ENCODE data around the gene SRCIN1.
"Not testable (repeated sequence)": the region's sequence is repeated elsewhere in the genome, so short reads cannot be mapped to it uniquely, and the experiment has no call there.

The SRCIN1 gene

GRCh38 chr17:38605841-38606645 is at the start of gene SRCIN1:
Gene SRCIN1, minus strand, starts transcription at chr17:38605952. Its CDS starts 247 bp downstream, at chr17:38605705.
- peak; percentile 26 for DNase-seq

DNA sequence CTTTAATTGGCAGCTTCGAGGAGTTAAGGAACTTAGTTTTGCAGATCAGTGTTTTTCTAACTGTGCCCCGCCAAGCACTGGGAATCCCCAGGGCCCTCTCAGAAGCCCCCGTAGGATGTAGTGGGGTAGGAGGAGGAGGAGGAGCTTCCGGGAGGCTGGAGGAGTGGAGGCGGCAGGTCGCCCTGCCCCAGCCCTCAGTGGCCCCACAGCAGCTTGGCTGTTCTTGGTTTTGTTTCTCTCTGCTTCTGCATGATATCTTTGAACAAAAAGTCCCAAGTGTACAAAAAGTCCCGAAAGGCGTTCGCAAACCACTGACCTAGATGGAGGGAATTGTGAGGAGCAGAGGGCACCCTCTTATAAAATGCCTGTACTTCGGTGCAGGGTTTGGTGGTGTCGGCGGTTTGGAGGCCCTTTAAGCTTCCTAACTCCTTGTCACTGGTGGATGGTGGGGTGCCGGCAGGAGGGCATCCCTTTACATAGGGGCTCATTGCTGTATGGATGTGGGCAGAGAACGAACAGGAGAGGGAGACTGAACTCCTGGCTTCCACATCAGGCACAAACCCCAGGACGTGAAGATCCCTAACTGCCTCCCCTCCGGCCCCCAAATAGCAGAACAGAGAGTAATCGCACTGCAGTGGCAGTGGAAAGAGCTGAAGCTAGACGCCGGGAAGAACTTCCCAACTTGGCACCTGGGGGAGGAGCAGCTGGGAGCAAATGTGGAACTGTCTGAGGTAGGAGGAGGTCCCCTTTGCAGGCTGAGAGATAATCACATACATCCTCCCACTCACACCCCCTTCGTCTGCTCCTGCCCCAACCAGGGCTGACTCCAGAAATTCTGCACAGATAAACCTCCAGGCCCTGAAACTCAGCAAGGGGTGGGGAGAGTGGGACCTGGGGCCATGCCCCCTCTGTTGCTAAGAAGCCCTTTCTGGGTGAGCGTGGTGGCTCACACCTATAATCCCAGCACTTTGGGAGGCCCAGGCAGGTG is 49.0 kb upstream of the SRCIN1 start:
- DNase-seq, result no peak

- DNase-seq, result no peak
These were observed 47.9 kb upstream of the SRCIN1 start for GRCh38 chr17:38653679-38654078.

GRCh38 chr17:38653230-38653629 is 47.5 kb upstream of the SRCIN1 start:
- no peak for DNase-seq

- DNase-seq, result not testable (repeated sequence)
These were observed 45.0 kb upstream of the SRCIN1 start for GRCh38 chr17:38650653-38651173.

GRCh38 chr17:38637951-38638350 is 32.2 kb upstream of the SRCIN1 start:
- no peak for DNase-seq

DNA sequence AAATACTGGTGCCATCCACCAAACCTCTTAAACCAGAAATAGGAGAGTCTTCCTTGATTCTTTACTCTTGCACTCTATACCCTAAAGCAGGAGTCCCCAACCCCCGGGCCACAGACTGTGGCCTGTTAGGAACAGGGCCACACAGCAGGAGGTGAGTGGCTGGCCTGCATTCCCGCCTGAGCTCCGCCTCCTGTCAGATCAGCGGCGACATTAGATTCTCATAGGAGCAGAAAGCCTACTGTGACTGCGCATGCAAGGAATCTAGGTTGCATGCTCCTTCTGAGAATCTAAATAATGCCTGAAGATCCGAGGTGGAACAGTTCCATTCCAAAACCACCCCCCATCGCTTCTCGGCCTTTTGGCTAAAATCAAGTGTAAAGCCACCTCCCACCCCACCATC is 30.3 kb upstream of the SRCIN1 start:
- no peak for DNase-seq

GRCh38 chr17:38632334-38632733 is 26.6 kb upstream of the SRCIN1 start:
- no peak for DNase-seq

DNA sequence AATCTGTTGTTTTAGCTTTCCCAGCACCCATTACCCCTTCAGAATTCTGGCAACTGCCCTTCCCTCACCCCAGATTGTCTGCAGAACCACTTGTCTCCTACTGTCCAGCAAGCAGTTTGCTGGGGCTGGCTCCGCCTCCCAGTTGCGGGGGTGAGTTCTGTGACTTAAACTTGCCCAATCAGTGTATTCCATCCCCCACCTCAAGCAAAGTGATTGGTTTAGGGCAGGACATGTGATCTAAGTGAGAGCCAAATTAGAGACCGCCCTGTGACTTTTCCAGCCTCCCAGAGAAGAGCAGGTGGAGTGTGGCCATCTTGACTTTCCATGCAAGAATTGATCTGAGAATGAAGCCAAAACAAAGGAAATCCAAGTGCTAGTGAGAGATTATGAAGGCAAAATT is 22.7 kb upstream of the SRCIN1 start:
- DNase-seq, result peak; percentile 9

DNA sequence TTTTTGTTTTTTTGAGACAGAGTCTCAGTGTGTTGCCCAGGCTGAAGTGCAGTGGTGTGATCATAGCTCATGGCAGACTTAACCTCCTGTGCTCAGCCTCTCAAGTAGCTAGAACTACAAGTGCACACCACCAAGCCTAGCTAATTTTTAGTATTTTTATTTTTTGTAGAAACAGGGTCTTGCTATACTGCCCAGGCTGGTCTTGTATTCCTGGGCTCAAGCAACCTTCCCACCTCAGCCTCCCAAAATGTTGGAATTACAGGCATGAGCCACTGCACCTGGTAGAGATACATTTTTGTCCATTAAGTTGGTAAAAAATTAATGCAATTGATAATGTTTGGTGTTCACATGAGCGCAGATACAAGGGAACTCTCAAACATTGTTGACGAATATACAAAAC is 22.2 kb upstream of the SRCIN1 start:
- no peak for DNase-seq

GRCh38 chr17:38626606-38627226 is 21.0 kb upstream of the SRCIN1 start:
- DNase-seq, result not testable (repeated sequence)

DNA sequence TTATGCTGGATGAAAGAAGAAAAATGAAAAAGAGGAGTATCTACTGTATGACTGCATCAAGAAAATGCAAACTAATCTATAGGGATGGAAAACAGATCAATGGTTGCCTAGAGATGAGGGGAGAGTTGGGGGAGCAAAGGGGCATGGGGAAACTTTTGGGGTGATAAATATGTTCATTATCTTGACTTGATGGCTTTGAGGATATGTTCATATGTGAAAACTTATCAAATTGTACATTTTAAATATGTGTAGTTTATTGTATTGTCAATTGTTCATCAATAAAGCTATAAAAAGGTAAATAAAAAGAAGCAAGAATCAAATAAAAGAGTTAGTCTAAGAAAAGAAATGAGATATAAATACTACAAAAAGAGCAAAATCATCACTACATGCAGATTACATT is 19.7 kb upstream of the SRCIN1 start:
- DNase-seq, result no peak

- not testable (repeated sequence) for DNase-seq
These were observed 19.1 kb upstream of the SRCIN1 start for GRCh38 chr17:38624782-38625355.

- no peak for DNase-seq
These were observed 15.8 kb upstream of the SRCIN1 start for GRCh38 chr17:38621538-38621937.

DNA sequence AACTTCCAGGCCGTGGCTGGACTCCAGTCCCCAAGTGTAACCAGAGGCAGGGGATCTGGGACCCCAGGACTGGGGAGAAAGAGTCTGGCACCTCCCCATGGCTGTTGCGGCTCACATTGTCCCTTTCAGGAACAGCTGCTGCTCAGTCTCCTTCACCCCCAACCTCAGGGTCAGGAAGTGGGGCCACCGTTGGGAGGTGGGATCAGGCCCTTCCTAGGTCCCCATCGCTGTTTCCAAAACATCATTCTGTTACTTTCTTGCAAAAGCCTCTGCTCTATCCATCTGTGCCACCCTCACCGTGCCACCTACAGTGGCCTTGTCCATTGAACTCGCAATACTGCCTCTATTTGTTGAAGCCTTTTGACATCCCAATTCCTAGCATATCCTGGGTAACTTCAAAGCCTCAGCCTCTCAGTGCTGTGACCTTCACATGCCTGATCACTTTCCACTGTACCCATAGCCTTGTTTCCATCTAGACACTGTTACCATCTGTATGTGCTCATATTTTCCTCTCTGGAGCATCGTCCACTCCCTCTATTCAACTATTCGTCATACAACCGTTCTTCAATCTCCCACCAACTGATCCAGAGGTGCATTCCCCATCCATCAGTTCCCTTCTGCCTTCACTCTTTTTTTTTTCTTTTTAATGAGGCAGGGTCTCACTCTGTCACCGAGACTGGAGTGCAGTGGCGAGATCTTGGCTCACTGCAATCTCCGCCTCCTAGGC is 15.0 kb upstream of the SRCIN1 start:
- no peak for DNase-seq

DNA sequence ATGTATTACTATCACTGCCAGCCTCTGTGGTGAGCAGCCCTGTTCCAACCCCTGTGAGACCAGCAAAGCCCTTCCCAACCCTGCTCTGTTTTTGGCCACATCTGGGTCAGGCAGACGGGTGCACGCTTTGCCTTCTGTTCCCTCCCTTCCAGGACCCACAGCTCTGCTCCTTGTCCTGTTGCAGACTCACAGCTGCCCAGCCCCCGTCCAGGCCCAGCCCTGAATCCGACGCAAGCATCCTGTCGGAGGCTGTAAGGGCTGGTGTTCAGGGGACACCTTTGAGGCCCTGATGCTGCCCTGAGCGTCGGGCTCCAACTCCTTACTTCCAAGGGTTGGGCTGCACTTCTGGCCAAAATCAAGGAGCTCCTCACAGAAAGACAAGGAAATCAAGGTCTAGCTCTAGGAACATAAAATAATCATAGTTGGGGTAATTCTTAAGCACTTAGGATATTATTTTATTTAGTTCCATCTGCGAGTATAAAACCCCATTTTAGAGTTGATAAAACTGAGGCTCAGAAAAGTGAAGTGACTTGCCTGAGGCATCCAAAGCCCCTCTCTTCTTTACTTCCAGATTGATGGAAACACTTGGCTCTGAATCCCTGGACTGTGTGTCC is 14.3 kb upstream of the SRCIN1 start:
- no peak for DNase-seq

DNA sequence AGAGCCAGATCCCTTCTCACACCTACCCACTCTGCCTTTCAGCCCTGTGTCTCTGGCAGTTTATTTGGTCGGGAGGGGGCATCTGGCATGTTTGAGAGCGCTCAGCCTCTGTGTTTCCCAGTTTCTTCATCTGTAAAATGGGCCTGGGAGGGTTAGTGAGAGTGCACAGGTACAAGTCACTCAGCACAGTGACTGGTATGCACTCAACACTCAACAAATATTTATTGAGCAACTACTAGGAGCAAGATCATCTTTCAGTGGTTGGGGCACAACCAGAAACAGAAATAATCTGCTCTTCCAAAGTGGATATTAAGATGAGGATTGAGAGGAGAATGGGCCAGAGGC is 13.7 kb upstream of the SRCIN1 start:
- no peak for DNase-seq

DNA sequence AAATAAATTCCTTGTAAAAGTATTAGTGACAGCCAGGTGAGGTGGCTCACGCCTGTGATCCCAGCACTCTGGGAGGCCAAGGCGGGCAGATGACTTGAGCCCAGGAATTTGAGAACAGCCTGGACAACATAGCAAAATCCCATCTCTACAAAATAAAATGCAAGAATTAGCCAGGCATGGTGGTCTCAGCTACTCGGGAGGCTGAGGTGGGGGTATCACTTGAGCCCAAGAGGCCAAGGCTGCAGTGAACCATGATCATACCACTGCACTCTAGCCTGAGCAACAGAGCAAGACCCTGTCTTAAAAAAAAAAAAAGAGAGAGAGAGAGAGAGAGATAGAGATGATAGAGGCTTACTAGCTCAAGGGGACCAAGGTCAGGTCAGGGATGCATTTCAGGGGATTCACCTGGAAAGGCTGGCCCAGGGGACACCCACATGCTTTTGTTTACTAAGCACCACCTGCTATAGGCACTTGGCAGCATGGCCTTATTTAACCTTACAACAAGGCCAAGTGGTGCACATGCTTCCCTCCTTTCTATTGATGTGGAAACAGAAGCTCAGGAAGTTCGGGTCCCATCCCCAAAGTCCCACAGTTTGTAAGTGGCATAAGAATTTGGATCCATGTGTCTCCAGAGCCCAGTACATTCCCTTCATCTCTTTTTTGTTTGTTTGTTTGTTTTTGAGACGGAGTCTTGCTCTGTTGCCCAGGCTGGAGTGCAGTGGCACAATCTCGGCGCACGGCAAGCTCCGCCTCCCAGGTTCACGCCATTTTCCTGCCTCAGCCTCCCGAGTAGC is 12.4 kb upstream of the SRCIN1 start:
- DNase-seq, result no peak

DNA sequence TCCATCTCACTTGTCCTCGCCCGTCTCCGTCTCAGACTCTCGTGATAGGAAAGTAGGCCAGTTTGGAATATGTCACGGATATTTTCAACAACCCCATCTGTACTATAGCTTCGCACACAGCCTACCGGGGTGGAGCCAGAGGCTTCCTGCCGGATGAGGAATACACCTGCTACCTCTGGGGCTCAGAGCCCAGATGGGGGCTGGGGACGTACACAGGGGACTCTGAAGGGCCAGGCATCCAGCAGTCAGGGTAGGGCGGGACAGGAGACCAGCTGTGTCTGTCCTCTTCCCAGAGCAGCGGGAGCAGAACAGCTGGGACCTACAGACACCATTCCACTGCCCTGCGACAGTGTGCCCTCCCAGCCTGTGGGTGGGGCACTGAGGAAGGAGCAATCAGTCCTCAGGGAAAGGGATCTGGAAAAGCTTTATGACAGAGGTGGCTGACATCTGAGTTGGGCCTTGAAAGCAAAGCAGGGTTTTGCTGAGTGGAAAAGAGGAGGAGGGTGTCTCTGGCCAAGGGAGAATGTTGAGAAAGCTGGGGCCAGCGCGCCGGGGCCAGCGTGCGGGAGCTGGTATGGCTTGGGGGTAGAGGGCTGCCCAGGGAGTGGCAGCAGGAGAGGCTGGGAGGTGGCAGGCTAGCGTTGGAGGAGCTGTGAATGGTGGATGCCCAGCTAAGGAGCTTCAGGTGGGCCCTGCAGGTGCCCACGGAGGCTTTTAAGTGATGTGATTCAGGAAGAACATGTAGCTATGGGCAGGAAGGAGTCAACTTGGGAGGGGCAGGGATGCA is 11.5 kb upstream of the SRCIN1 start:
- no peak for DNase-seq

DNA sequence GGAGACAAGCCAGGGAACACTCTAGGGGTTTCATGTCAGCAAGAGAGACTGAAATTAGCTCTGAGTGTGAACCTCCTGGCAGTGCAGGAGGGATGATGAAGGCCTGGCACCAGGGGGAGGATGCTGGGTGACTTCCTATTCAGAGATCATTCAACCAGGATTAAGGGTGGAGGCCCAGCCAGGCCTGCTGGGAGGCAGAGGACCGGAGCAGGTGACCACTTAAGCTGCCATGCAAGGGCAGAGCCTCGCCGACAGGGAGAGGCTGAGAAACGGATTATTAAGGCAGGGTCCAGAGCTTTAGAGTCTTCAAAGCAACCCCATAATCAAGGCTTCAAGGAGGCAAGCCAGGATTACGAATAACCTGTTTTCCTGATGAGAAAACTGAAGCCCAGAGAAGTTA is 10.6 kb upstream of the SRCIN1 start:
- no peak for DNase-seq
